IMR-90 (cell line): ENCODE results near the gene DHRS13. TPM values are rescaled to one million over a fixed set of nuclear protein-coding genes. Genes with fewer than 3 reads are reported as not detected.
"Not testable (repeated sequence)": the region's sequence is repeated elsewhere in the genome, so short reads cannot be mapped to it uniquely, and the experiment has no call there.

ENCODE experiments used
- ATAC-seq: fragments of 200-7000 bp; cut with Tn5 transposase; 2 replicates; pipeline ENCODE4 v1.9.1; 2020; ENCODE audit warnings: low read depth, mild to moderate bottlenecking, moderate library complexity
- BruUV-seq: library from RNA; stranded (reverse); fragments of 400-500 nt; replicated peaks from 2 replicates; lab custom pipeline; 2021; lab: Mats Ljungman, UMichigan
- CTCF ChIA-PET: fragments of 300-600 bp; formaldehyde crosslinking; extraction: SDS; loops from one replicate; lab custom pipeline; 2021; ENCODE audit warnings: antibody characterized with exemption; lab: Yijun Ruan, JAX
- POLR2A ChIA-PET: fragments of 300-600 bp; sonication (Branson Sonifier 250); formaldehyde crosslinking; loops from one replicate; lab custom pipeline; 2022; ENCODE audit warnings: antibody characterized with exemption; ENCODE audit not compliant: unreplicated experiment; lab: Charles Lee
- DNase-seq: peaks from one replicate; pipeline ENCODE4 v3.0.0; 2013
- H2AFZ ChIP-seq: replicated peaks from 2 replicates; pipeline ENCODE3; 2013; ENCODE audit warnings: low read length, mild to moderate bottlenecking; ENCODE audit not compliant: poor library complexity
- H2AK5ac ChIP-seq: 2 replicates; pipeline ENCODE4 v1.6.1; 2013; ENCODE audit warnings: low read depth, low read length, inconsistent platforms
- H2AK9ac ChIP-seq: replicated peaks from 2 replicates; pipeline ENCODE3; 2013; ENCODE audit warnings: mild to moderate bottlenecking, low read depth, low read length, moderate library complexity; ENCODE audit not compliant: poor library complexity
- H2BK120ac ChIP-seq: 2 replicates; pipeline ENCODE4 v1.6.1; 2013; ENCODE audit warnings: low read depth, low read length, inconsistent platforms
- H2BK15ac ChIP-seq: 3 replicates; pipeline ENCODE4 v1.6.1; 2013; ENCODE audit warnings: low read depth, low read length, inconsistent platforms
- H2BK20ac ChIP-seq: 2 replicates; pipeline ENCODE4 v1.6.1; 2013; ENCODE audit warnings: low read depth, mild to moderate bottlenecking, inconsistent platforms, low read length, moderate library complexity
- H2BK5ac ChIP-seq: 2 replicates; pipeline ENCODE4 v1.6.1; 2013; ENCODE audit warnings: mild to moderate bottlenecking, low read depth, low read length, inconsistent platforms; ENCODE audit not compliant: poor library complexity, severe bottlenecking
- H3K14ac ChIP-seq: replicated peaks from 2 replicates; pipeline ENCODE4 v1.6.1; 2013; ENCODE audit warnings: low read depth, low read length, inconsistent platforms
- H3K18ac ChIP-seq: 2 replicates; pipeline ENCODE4 v1.6.1; 2013; ENCODE audit warnings: low read depth, low read length, control low read depth
- H3K23ac ChIP-seq: 2 replicates; pipeline ENCODE4 v1.6.1; 2013; ENCODE audit warnings: low read depth, low read length, inconsistent platforms
- H3K27ac ChIP-seq: 2 replicates; pipeline ENCODE4 v1.5.1; 2013; ENCODE audit warnings: mild to moderate bottlenecking, control low read depth, low read length; ENCODE audit not compliant: insufficient read depth
- H3K27me3 ChIP-seq: 2 replicates; pipeline ENCODE4 v1.6.1; 2013; ENCODE audit warnings: low read length; ENCODE audit not compliant: control insufficient read depth, insufficient read depth
- H3K36me3 ChIP-seq: 2 replicates; pipeline ENCODE4 v1.6.1; 2013; ENCODE audit warnings: low read length, mixed read lengths; ENCODE audit not compliant: control insufficient read depth, insufficient read depth
- H3K4ac ChIP-seq: 2 replicates; pipeline ENCODE4 v1.6.1; 2013; ENCODE audit warnings: low read depth, low read length, inconsistent platforms
- H3K4me1 ChIP-seq: 2 replicates; pipeline ENCODE4 v1.6.1; 2013; ENCODE audit warnings: low read length, mixed read lengths; ENCODE audit not compliant: control insufficient read depth, insufficient read depth
- H3K4me2 ChIP-seq: 2 replicates; pipeline ENCODE4 v1.6.1; 2013; ENCODE audit warnings: low read depth, mild to moderate bottlenecking, control low read depth, low read length, moderate library complexity
- H3K4me3 ChIP-seq: 2 replicates; pipeline ENCODE4 v1.5.1; 2013; ENCODE audit warnings: low read depth, mild to moderate bottlenecking, control low read depth, low read length, moderate library complexity; ENCODE audit not compliant: insufficient read depth
- H3K56ac ChIP-seq: 2 replicates; pipeline ENCODE4 v1.6.1; 2013; ENCODE audit warnings: low read length, inconsistent platforms; ENCODE audit not compliant: insufficient read depth; ENCODE audit errors: extremely low read depth
- H3K79me1 ChIP-seq, 2 experiments: 2 replicates each; pipeline ENCODE4 v1.6.1; 2013; ENCODE audit warnings: low read length in 2 of 2, inconsistent platforms in 1 of 2, low read depth in 1 of 2
- H3K9ac ChIP-seq: 2 replicates; pipeline ENCODE4 v1.6.1; 2013; ENCODE audit warnings: low read depth, low read length, control low read depth
- H3K9me1 ChIP-seq: 2 replicates; pipeline ENCODE4 v1.6.1; 2013; ENCODE audit warnings: low read length, inconsistent platforms; ENCODE audit not compliant: insufficient read depth
- H3K9me3 ChIP-seq: 2 replicates; pipeline ENCODE4 v1.6.1; 2013; ENCODE audit warnings: low read length; ENCODE audit not compliant: control insufficient read depth, insufficient read depth
- H4K20me1 ChIP-seq: 2 replicates; pipeline ENCODE4 v1.6.1; 2013; ENCODE audit warnings: low read length, inconsistent platforms; ENCODE audit not compliant: insufficient read depth
- H4K5ac ChIP-seq: 2 replicates; pipeline ENCODE4 v1.6.1; 2013; ENCODE audit warnings: mild to moderate bottlenecking, low read depth, low read length, control low read depth
- H4K8ac ChIP-seq, 2 experiments: 2 replicates each; pipeline ENCODE4 v1.6.1; 2013; ENCODE audit warnings: low read depth in 2 of 2, low read length in 2 of 2, control low read depth in 1 of 2, inconsistent platforms in 1 of 2
- H4K91ac ChIP-seq: 2 replicates; pipeline ENCODE4 v1.6.1; 2013; ENCODE audit warnings: low read depth, low read length, inconsistent platforms; ENCODE audit not compliant: insufficient read depth
- WGBS, 2 experiments: methylation state at CpG; one replicate each; pipeline versions ENCODE4 v1.1.5 to v1.1.7; 2013; ENCODE audit warnings: missing lambda C conversion rate in 2 of 2; ENCODE audit not compliant: insufficient read length in 1 of 2; ENCODE audit errors: extremely low coverage in 2 of 2; 5-methylcytosine and 5-hydroxymethylcytosine counted together
- dilution Hi-C: fragments of 300-500 bp; cut with HindIII; formaldehyde crosslinking; loops from one replicate; pipeline ENCODE4 v1.14.3; 2018; ENCODE audit warnings: low sequenced_read_pairs; ENCODE audit not compliant: unreplicated experiment
- in situ Hi-C: fragments of 300-500 bp; cut with MboI; formaldehyde crosslinking; loops from 3 replicates; pipeline ENCODE4 v1.14.3; 2019; ENCODE audit warnings: low sequenced_read_pairs, inconsistent platforms, mixed read lengths
- intact Hi-C: fragments of 100-400 bp; cut with micrococcal nuclease; formaldehyde crosslinking; loops from 2 replicates; pipeline ENCODE4 v1.10.0; 2022
- polyA plus RNA-seq, 3 experiments: library from polyadenylated mRNA; depleted of rRNA; stranded (reverse); fragments of >200 nt; gene quantifications; 2 replicates each; pipeline ENCODE4 v1.2.3, GENCODE V29; 2012; ENCODE audit warnings: low replicate concordance in 1 of 3
- total RNA-seq: library from RNA; depleted of rRNA; stranded (reverse); fragments of >200 nt; gene quantifications from 2 replicates; pipeline ENCODE4 v1.2.3, GENCODE V29; 2012

The DHRS13 gene
- total and polyA plus RNA-seq, 2 of the 4 experiments (the other 2 are of a cell fraction): 2.7 to 3.9 TPM

- H3K4ac ChIP-seq, H3K23ac ChIP-seq, H3K14ac ChIP-seq, H2BK15ac ChIP-seq, H4K91ac ChIP-seq, H2BK20ac ChIP-seq, H3K4me2 ChIP-seq, H3K27me3 ChIP-seq, CTCF ChIA-PET, BruUV-seq, intact Hi-C loops, DNase-seq, H3K27ac ChIP-seq, H2AK5ac ChIP-seq, H3K9me3 ChIP-seq, H3K9ac ChIP-seq, ATAC-seq, H2AK9ac ChIP-seq, dilution Hi-C loops, in situ Hi-C loops, H3K4me3 ChIP-seq, H4K5ac ChIP-seq, H2BK5ac ChIP-seq, POLR2A ChIA-PET, H2AFZ ChIP-seq, H4K8ac ChIP-seq, H3K56ac ChIP-seq, H3K18ac ChIP-seq, H3K36me3 ChIP-seq, H2BK120ac ChIP-seq: not testable (repeated sequence)
- 100% methylated on average over 3 of the region's 8 CpGs; no CpG with 5 or more reads in 1 of the 2 experiments for WGBS, 2 experiments
- H3K9me1 ChIP-seq: peaks cover 34% of the 10 kb centered on the region
- peaks cover 99% of the 10 kb centered on the region for H4K20me1 ChIP-seq
- peaks cover 46 to 96% of the 10 kb centered on the region in 2 experiments for H3K79me1 ChIP-seq
- H3K4me1 ChIP-seq: peaks cover 18% of the 10 kb centered on the region
These were observed 31.6 kb upstream of the DHRS13 start for GRCh38 chr17:28934508-28934907.
